Common myeloid progenitor, CD34-positive (primary cell): ENCODE measurements around the gene TRAPPC5.

Experiments
- CTCF ChIA-PET: fragments of 350-600 bp; sonication (Branson Sonifier 250); formaldehyde crosslinking; loops from one replicate; lab custom pipeline; 2021; ENCODE audit warnings: antibody characterized with exemption; lab: Charles Lee
- POLR2A ChIA-PET: fragments of 350-600 bp; sonication (Branson Sonifier 250); formaldehyde crosslinking; loops from one replicate; lab custom pipeline; 2021; ENCODE audit warnings: antibody characterized with exemption; lab: Charles Lee
- DNase-seq, 3 donors: peaks; one replicate each; pipeline versions ENCODE4 v3.0.0 to v3.0.0-alpha.2; 2013
- H3K27ac ChIP-seq, 2 experiments: 1 replicate in 1 of 2; 2 replicates in 1 of 2; pipeline ENCODE4 v1.7.0; 2013; ENCODE audit warnings: inconsistent platforms in 2 of 2, low read length in 2 of 2, mild to moderate bottlenecking in 2 of 2, low read depth in 1 of 2, moderate library complexity in 1 of 2; ENCODE audit not compliant: severe bottlenecking in 2 of 2, insufficient read depth in 1 of 2, poor library complexity in 1 of 2
- H3K27me3 ChIP-seq, 5 experiments: replicated peaks in 2 of 5; 1 replicate in 3 of 5; 2 replicates in 2 of 5; pipeline versions ENCODE4 v1.6.1 to v1.7.0; 2013; ENCODE audit warnings: low read length in 4 of 5, mild to moderate bottlenecking in 2 of 5, moderate library complexity in 2 of 5, inconsistent platforms in 1 of 5; ENCODE audit not compliant: insufficient read depth in 5 of 5, control insufficient read depth in 4 of 5
- H3K36me3 ChIP-seq, 4 experiments: 1 replicate in 2 of 4; 2 replicates in 2 of 4; pipeline versions ENCODE4 v1.6.1 to v1.7.0; 2013; ENCODE audit warnings: low read length in 3 of 4, control low read depth in 1 of 4, mild to moderate bottlenecking in 1 of 4; ENCODE audit not compliant: control insufficient read depth in 4 of 4, insufficient read depth in 4 of 4
- H3K4me1 ChIP-seq, 4 experiments: 1 replicate in 3 of 4; 2 replicates in 1 of 4; pipeline versions ENCODE4 v1.6.1 to v1.7.1; 2013; ENCODE audit warnings: low read length in 3 of 4, mild to moderate bottlenecking in 3 of 4, control low read depth in 1 of 4, inconsistent platforms in 1 of 4, moderate library complexity in 1 of 4; ENCODE audit not compliant: control insufficient read depth in 4 of 4, insufficient read depth in 4 of 4; ENCODE audit errors: control extremely low read depth in 1 of 4
- H3K4me3 ChIP-seq, 7 experiments: 1 replicate in 4 of 7; 2 replicates in 3 of 7; pipeline versions ENCODE4 v1.5.1 to v1.7.0; 2013; ENCODE audit warnings: mild to moderate bottlenecking in 7 of 7, low read length in 6 of 7, moderate library complexity in 6 of 7, inconsistent platforms in 2 of 7, low read depth in 2 of 7, control low read depth in 1 of 7; ENCODE audit not compliant: insufficient read depth in 4 of 7, control insufficient read depth in 1 of 7; ENCODE audit errors: extremely low read depth in 1 of 7
- H3K9me3 ChIP-seq, 5 experiments: 1 replicate in 4 of 5; 2 replicates in 1 of 5; pipeline versions ENCODE4 v1.6.1 to v1.7.1; 2013; ENCODE audit warnings: low read length in 4 of 5, mild to moderate bottlenecking in 2 of 5, inconsistent platforms in 1 of 5, low read depth in 1 of 5, moderate library complexity in 1 of 5; ENCODE audit not compliant: control insufficient read depth in 4 of 5, insufficient read depth in 2 of 5; ENCODE audit errors: control extremely low read depth in 1 of 5
- WGBS: methylation state at CpG from one replicate; pipeline ENCODE4 v1.1.5; 2013; ENCODE audit not compliant: insufficient coverage; 5-methylcytosine and 5-hydroxymethylcytosine counted together

Gene TRAPPC5

DNA sequence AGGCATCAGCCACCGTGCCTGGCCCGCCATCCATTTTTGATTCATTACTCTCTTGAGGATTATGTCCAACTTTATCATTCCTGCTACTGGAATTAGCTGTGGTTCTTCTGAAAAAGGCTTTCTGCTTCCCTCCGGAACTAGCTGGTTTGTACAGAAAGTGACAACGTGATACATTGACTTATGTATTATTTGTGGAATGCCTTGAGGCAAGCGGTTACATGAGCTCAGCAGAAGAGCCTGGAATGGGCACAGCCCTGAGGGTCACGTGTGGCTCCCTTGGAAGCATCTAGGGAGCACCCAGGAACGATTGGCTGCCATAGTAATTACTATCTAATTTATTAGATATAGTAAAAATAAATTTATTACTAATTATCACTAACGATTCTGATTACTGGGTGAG lies 26.2 kb upstream of the TRAPPC5 start:
- WGBS: 100% methylated on average over 4 of the region's 8 CpGs
- Histone ChIP-seq H3K9me3 (no peaks in the 10 kb centered on the region), H3K4me3 (no peak overlapping the region), H3K27me3 (peaks cover 0 to 4% (median 0%) of the 10 kb centered on the region in 5 experiments), H3K4me1 (peaks cover 4 to 37% (median 14%) of the 10 kb centered on the region in 4 experiments), H3K27ac (no peak overlapping the region), H3K36me3 (no peaks in the 10 kb centered on the region)
- ChIA-PET POLR2A (no interaction called here), CTCF (interaction anchor here (1.1 to 1.5 kb wide), 5 partner anchors 10 to 146 kb away, joined by 3 to 8 read pairs (median 4); partner anchors contain the start of gene RETN)
- DNase-seq: no peak

DNA sequence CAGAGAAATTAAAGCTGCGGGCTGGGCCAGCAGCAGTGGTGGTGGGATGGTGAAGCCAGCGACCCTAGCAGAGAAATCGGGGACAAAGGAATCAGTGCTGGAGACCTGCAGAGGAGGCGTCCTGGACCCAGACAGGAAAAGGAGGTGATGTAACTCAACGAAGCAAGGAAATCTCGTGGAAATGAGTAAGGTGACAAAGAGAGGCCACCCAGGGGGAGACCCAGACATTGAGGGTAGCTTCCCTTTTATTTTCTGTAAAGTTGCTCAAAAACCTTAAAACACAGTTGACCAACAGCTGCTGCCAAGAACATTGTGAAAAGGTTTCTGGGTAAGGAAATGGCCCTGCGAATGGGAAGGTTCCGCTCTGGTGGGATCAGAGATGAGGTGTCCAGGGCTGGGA lies 25.1 kb upstream of the TRAPPC5 start:
- ChIA-PET POLR2A (interaction anchor here (1.3 kb wide), 1 partner anchor 18 kb away, joined by 3 read pairs; the partner anchor contains the start of gene STXBP2), CTCF (interaction anchor here (0.7 to 3.0 kb wide), 3 partner anchors 15 to 112 kb away, joined by 4 to 13 read pairs (median 6); partner anchors contain the start of gene TRAPPC5)
- 63% methylated on average over 8 of the region's 8 CpGs for WGBS
- Histone ChIP-seq H3K4me3 (no peak overlapping the region), H3K9me3 (no peaks in the 10 kb centered on the region), H3K27ac (no peak overlapping the region), H3K4me1 (peaks cover 4 to 37% (median 14%) of the 10 kb centered on the region in 4 experiments), H3K36me3 (no peaks in the 10 kb centered on the region), H3K27me3 (peaks cover 0 to 4% (median 0%) of the 10 kb centered on the region in 5 experiments)
- peak in 2 of 3 donors; percentile 14 to 35 for DNase-seq

DNA sequence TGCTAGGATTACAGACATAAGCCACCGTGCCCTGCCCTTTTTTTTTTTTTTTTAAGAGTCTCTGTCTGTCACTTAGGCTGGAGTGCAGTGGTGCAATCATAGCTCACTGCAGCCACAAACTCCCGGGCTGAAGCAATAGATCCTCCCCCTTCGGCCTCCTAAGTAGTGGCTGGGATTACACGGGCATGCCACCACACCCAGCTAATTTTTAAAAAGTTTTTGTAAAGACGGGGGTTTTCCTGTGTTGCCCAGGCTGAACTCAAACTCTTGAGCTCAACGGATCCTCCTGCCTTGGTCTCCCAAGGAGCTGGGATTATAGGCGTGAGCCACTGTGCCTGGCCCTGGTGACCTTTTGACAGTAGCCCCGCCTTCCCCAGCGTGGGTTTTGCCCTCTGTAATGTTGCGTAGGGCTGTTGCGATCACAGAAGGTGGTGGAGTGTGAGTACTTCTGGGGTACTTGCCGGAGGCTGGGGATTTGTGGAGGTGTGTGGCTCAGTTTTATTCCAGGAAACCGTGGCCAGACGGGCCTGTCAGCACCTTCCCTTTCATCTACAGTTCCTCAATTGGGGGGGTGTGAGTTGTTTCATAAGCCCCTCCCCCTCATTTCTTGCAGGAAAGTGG lies 23.4 kb upstream of the TRAPPC5 start:
- Histone ChIP-seq H3K27me3 (peaks cover 0 to 3% (median 0%) of the 10 kb centered on the region in 5 experiments), H3K4me3 (no peak overlapping the region), H3K4me1 (peaks cover 4 to 35% (median 13%) of the 10 kb centered on the region in 4 experiments), H3K36me3 (no peaks in the 10 kb centered on the region), H3K27ac (peak overlapping the region in 1 of 2 experiments; percentile 36), H3K9me3 (no peaks in the 10 kb centered on the region)
- ChIA-PET POLR2A (interaction anchor here (0.6 kb wide), 1 partner anchor 246 kb away, joined by 3 read pairs; the partner anchor contains the start of gene MAP2K7), CTCF (interaction anchor here (0.6 to 3.0 kb wide), 7 partner anchors 19 to 1964 kb away, joined by 3 to 13 read pairs (median 4); partner anchors contain the start of gene TRAPPC5)
- DNase-seq: peak in 2 of 3 donors; percentile 72 to 81
- WGBS: 38% methylated on average over 3 of the region's 14 CpGs

DNA sequence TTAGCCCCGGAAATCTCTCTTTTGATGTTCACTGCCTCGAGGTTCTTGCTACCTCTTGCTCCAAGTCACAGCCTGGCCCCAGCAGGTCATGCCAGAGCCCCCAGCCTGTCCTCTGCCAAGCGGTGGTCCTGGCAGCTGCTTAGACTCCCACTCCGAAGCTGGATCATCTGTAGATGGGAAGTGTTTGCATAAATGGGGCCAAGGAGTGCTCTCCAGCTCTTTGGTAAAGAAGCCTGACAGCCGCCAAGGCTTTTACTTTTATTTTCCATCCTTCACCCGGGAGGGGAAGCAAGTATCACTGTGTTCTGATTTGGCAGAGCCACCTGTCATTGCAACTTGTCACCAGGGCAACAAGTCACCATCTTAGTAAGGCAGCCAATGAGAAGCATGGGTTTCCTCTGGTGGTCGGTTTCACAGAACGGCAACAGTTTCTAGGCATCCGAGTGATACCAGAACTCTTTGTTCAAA lies 22.4 kb upstream of the TRAPPC5 start:
- CTCF ChIA-PET: interaction anchor here (1.2 kb wide), 1 partner anchor 20 kb away, joined by 3 read pairs; no protein-coding TSS in a partner anchor
- peak overlapping the region in 2 of 7 experiments; percentile 11 to 45 for H3K4me3 ChIP-seq
- peaks cover 4 to 29% (median 12%) of the 10 kb centered on the region in 4 experiments for H3K4me1 ChIP-seq
- H3K27ac ChIP-seq: no peak overlapping the region
- POLR2A ChIA-PET: interaction anchor here (0.6 kb wide), 1 partner anchor 118 kb away, joined by 6 read pairs; no protein-coding TSS in a partner anchor
- no peaks in the 10 kb centered on the region for H3K9me3 ChIP-seq
- WGBS: 50% methylated on average over 8 of the region's 9 CpGs
- no peaks in the 10 kb centered on the region for H3K36me3 ChIP-seq
- DNase-seq: peak in 2 of 3 donors; percentile 78 to 89
- H3K27me3 ChIP-seq: peaks cover 0 to 3% (median 0%) of the 10 kb centered on the region in 5 experiments

DNA sequence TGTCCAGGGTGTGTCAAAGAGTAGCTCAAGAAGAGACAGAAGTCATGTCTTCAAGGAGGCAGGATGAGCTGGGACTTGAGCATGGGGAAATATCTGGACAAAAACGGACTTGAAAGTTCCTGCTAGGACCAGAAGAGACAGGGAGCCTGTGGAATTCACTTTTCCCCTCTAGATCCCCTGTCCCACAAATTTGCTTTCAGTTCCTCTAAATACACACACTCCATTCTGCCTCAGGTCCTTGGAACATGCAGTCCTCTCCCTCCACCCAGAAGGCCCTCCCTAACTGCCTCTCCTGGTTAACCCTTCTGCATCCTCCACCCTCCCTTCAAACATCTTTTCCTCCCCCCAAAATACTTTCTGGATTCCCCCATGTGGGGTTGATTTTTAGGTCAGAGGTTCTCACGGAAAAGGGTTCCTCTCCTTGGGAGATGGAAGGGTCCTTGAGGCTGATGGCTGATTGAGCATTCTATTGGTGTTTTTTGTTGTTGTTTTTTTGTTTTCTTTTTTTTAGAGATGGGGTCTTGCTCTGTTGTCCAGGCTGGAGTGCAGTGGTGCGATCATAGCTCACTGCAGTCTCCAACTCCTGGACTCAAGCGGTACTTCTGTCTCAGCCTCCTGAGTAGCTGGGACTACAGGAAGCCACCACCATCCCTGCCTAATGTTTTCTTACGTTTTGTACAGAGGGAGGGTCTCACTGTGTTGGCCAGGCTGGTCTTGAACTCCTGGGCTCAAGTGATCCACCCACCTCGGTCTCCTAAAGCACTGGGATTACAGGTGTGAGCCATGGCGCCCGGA lies 18.7 kb upstream of the TRAPPC5 start:
- POLR2A ChIA-PET: no interaction called here

DNA sequence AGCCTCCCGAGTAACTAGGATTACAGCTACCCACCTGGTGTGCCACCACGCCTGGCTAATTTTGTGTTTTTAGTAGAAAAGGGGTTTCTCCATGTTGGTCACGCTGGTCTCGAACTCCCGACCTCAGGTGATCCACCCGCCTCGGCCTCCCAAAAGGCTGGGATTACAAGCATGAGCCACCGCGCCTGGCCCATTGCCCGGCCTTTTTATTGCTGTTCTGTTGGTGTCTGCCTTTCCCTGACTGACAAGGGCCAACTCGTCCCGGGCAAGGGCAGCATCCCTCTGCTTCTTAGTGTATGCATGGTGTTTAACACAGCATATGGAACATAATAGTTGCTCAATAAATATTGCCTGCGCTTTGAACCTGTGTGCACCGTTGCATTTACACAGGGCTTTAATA lies 18.0 kb upstream of the TRAPPC5 start:
- no peak overlapping the region for H3K27ac ChIP-seq
- DNase-seq: no peak
- no peak overlapping the region for H3K4me3 ChIP-seq
- ChIA-PET POLR2A (no interaction called here), CTCF (interaction anchor here (0.6 kb wide), 1 partner anchor 38 kb away, joined by 3 read pairs; no protein-coding TSS in a partner anchor)
- no peaks in the 10 kb centered on the region for H3K36me3 ChIP-seq
- no peaks in the 10 kb centered on the region for H3K9me3 ChIP-seq
- WGBS: 86% methylated on average over 5 of the region's 14 CpGs
- H3K27me3 ChIP-seq: peaks cover 0 to 3% (median 0%) of the 10 kb centered on the region in 5 experiments
- H3K4me1 ChIP-seq: peaks cover 4 to 5% (median 5%) of the 10 kb centered on the region in 4 experiments

More for the DNA sequence above, 18.7 kb upstream of the TRAPPC5 start:
- CTCF ChIA-PET: interaction anchor here (1.1 to 1.3 kb wide), 3 partner anchors 19 to 138 kb away, joined by 3 to 6 read pairs (median 3); partner anchors contain the start of gene TRAPPC5
- Histone ChIP-seq H3K36me3 (no peaks in the 10 kb centered on the region), H3K27ac (no peak overlapping the region), H3K27me3 (peaks cover 0 to 3% (median 0%) of the 10 kb centered on the region in 5 experiments), H3K4me1 (peaks cover 4 to 12% (median 10%) of the 10 kb centered on the region in 4 experiments), H3K9me3 (no peaks in the 10 kb centered on the region), H3K4me3 (no peak overlapping the region)
- no peak for DNase-seq
- WGBS: 84% methylated on average over 4 of the region's 8 CpGs
